Colonic mucosa (tissue), 4 donors: Measurements from ENCODE around the gene FANCE. TPM values are rescaled to one million over a fixed set of nuclear protein-coding genes. Genes with fewer than 3 reads are reported as not detected.
A peak's percentile ranks its signal among the peaks of the same experiment; 100 is the strongest.
"Not testable (repeated sequence)": the region's sequence is repeated elsewhere in the genome, so short reads cannot be mapped to it uniquely, and the experiment has no call there.

Experiments
- DNase-seq: peaks from one replicate; pipeline ENCODE4 v3.0.0-alpha.2; 2020
- H3K27ac ChIP-seq: fragments of 200-600 bp; one replicate; pipeline ENCODE4 v1.8.0; 2021
- H3K27me3 ChIP-seq: fragments of 200-600 bp; one replicate; pipeline ENCODE4 v1.8.0; 2021
- H3K36me3 ChIP-seq: fragments of 200-600 bp; one replicate; pipeline ENCODE4 v1.8.0; 2021
- H3K4me1 ChIP-seq: fragments of 200-600 bp; one replicate; pipeline ENCODE4 v1.8.0; 2021; ENCODE audit warnings: mild to moderate bottlenecking
- H3K4me3 ChIP-seq: fragments of 200-600 bp; one replicate; pipeline ENCODE4 v1.8.0; 2021
- H3K9ac ChIP-seq, 2 donors: one replicate each; pipeline ENCODE4 v1.7.0; 2013; ENCODE audit warnings: control low read depth in 2 of 2, low read depth in 2 of 2, low read length in 2 of 2
- H3K9me3 ChIP-seq: fragments of 200-600 bp; one replicate; pipeline ENCODE4 v1.8.0; 2021
- CTCF ChIP-seq: fragments of 200-600 bp; IDR thresholded peaks from one replicate; pipeline ENCODE4 v1.8.0; 2022; ENCODE audit warnings: antibody characterized with exemption, mild to moderate bottlenecking
- intact Hi-C: fragments of 100-400 bp; cut with DNase I; formaldehyde crosslinking; loops from one replicate; pipeline ENCODE4 v1.14.1; 2022
- total RNA-seq, 2 donors: library from RNA; stranded (reverse); fragmentation: NEBNext Ultra II Directional in 1 of 2; extraction: Animal tissue kit (Norgen Biotek cat#: 25700) in 1 of 2; gene quantifications; one replicate each; pipeline ENCODE4 v1.2.1, GENCODE V29; 2021
- donor health status: healthy.
- donor health status: DM: no; HTN: no; CAD: no.
- donor health status: DM: no; HTN: no; CAD: no.

FANCE gene
- total RNA-seq, 2 donors from 2014 or later, result 3.7 to 10.7 TPM

- Histone ChIP-seq H3K27ac (peak overlapping the region; percentile 22), H3K4me3 (no peak overlapping the region), H3K27me3 (no peaks in the 10 kb centered on the region), H3K9me3 (no peaks in the 10 kb centered on the region), H3K4me1 (peaks cover 5% of the 10 kb centered on the region), H3K9ac (no peak overlapping the region), H3K36me3 (no peaks in the 10 kb centered on the region)
- intact Hi-C loops, result no loop called here
- TF ChIP-seq CTCF, result no peak
- peak; percentile 80 for DNase-seq
Observed at GRCh38 chr6:35432291-35432690, 19.8 kb upstream of the FANCE start.

DNA sequence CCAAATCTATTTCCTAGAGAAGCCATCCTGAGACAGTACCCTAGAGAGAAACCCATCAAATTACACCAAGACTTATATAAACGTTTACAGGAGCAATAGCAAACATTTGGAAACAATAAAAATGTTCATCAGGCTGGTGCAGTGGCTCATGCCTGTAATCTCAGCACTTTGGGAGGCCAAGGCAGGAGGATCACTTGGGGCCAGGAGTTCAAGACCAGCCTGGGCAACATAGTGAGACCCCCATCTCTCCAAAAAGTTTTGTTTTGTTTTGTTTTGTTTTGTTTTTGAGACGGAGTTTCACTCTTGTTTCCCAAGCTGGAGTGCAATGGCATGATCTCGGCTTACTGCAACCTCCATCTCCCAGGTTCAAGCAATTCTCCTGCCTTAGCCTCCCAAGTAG is 19.4 kb upstream of the FANCE start:
- H3K36me3 ChIP-seq, H3K9me3 ChIP-seq, intact Hi-C loops, H3K4me1 ChIP-seq, H3K4me3 ChIP-seq, H3K27me3 ChIP-seq, H3K9ac ChIP-seq: not testable (repeated sequence)
- H3K27ac ChIP-seq, result peak overlapping the region; percentile 22
- peak; percentile 15 for DNase-seq

- Histone ChIP-seq H3K9ac (peak overlapping the region in 1 of 2 donors; percentile 27), H3K36me3 (no peaks in the 10 kb centered on the region), H3K4me3 (no peak overlapping the region), H3K9me3 (no peaks in the 10 kb centered on the region), H3K4me1 (peaks cover 5% of the 10 kb centered on the region), H3K27ac (no peak overlapping the region), H3K27me3 (no peaks in the 10 kb centered on the region)
- intact Hi-C loops, result no loop called here
- no peak for TF ChIP-seq CTCF
- DNase-seq, result peak; percentile 92
Observed at GRCh38 chr6:35435074-35435837, 16.9 kb upstream of the FANCE start.

- H3K36me3 ChIP-seq, result no peaks in the 10 kb centered on the region
- intact Hi-C loops, result no loop called here
- no peak for TF ChIP-seq CTCF
- no peaks in the 10 kb centered on the region for H3K27me3 ChIP-seq
- H3K4me1 ChIP-seq, result peaks cover 5% of the 10 kb centered on the region
- DNase-seq, result no peak
- no peak overlapping the region for H3K4me3 ChIP-seq
- H3K9ac ChIP-seq, result no peak overlapping the region
- no peaks in the 10 kb centered on the region for H3K9me3 ChIP-seq
- no peak overlapping the region for H3K27ac ChIP-seq
Observed at GRCh38 chr6:35436071-35436857, 15.9 kb upstream of the FANCE start.

DNA sequence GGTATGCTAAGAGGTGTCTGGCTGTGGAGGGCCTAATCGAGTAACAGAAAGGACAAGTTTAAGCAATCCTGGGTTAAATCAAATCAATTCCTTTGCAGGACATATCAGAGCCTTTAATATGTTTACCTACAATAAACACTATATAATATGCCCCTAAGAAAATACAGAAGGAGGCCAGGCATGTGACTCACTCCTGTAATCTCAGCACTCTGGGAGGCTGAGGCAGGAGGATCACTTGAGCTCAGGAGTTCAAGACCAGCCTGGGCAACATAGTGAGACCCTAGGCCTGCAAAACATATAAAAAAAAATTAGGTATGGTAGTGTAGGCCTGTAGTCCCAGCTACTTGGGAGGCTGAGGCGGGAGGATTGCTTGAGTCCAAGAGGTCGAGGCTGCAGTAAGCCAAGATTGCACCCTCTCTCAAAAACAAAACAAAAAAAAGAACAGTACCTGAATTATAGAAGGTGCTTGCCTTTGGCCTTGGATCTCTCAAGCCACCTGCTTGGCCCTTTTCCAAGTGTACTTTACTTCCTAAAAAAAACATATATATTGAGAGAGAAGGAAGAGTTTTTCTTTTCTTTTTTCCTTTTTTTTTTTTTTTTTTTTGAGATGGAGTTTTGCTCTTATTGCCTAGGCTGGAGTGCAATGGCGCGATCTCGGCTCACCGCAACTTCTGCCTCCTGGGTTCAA is 13.6 kb upstream of the FANCE start:
- DNase-seq, H3K27ac ChIP-seq, H3K4me3 ChIP-seq, H3K27me3 ChIP-seq, H3K9ac ChIP-seq, H3K9me3 ChIP-seq, H3K4me1 ChIP-seq, intact Hi-C loops, H3K36me3 ChIP-seq: not testable (repeated sequence)

- Histone ChIP-seq H3K27me3 (no peaks in the 10 kb centered on the region), H3K36me3 (no peaks in the 10 kb centered on the region), H3K4me1 (no peaks in the 10 kb centered on the region), H3K9me3 (no peaks in the 10 kb centered on the region), H3K27ac (no peak overlapping the region), H3K9ac (no peak overlapping the region), H3K4me3 (no peak overlapping the region)
- intact Hi-C loops, result no loop called here
- TF ChIP-seq CTCF, result no peak
- DNase-seq, result no peak
Observed at GRCh38 chr6:35439308-35439707, 12.8 kb upstream of the FANCE start.
